H9 (cell line): ENCODE measurements around the gene RPL10A. TPM values are rescaled to one million over a fixed set of nuclear protein-coding genes. Genes with fewer than 3 reads are reported as not detected.

Source experiments
- DNase-seq: peaks from one replicate; pipeline ENCODE4 v3.0.0-alpha.2; 2017
- H2AFZ ChIP-seq: one replicate; pipeline ENCODE4 v1.6.1; 2013; ENCODE audit warnings: mild to moderate bottlenecking, low read length, control low read depth, moderate library complexity
- H2AK5ac ChIP-seq: 2 replicates; pipeline ENCODE4 v1.6.1; 2013; ENCODE audit warnings: low read length, control low read depth, mixed read lengths; ENCODE audit not compliant: insufficient read length
- H2BK120ac ChIP-seq: one replicate; pipeline ENCODE4 v1.6.1; 2013; ENCODE audit warnings: low read depth, mild to moderate bottlenecking, low read length, control low read depth, inconsistent platforms; ENCODE audit not compliant: poor library complexity, severe bottlenecking
- H2BK12ac ChIP-seq: 2 replicates; pipeline ENCODE4 v1.6.1; 2013; ENCODE audit warnings: low read length, control low read depth, mixed read lengths, low read depth; ENCODE audit not compliant: insufficient read length
- H2BK15ac ChIP-seq: 2 replicates; pipeline ENCODE4 v1.6.1; 2013; ENCODE audit warnings: low read depth, low read length, control low read depth
- H2BK20ac ChIP-seq: one replicate; pipeline ENCODE4 v1.6.1; 2013; ENCODE audit warnings: low read depth, mild to moderate bottlenecking, low read length, control low read depth, inconsistent platforms; ENCODE audit not compliant: poor library complexity, severe bottlenecking
- H2BK5ac ChIP-seq: 2 replicates; pipeline ENCODE4 v1.6.1; 2013; ENCODE audit warnings: low read length, control low read depth, mixed read lengths; ENCODE audit not compliant: insufficient read length
- H3K14ac ChIP-seq: 2 replicates; pipeline ENCODE4 v1.6.1; 2013; ENCODE audit warnings: low read length, control low read depth; ENCODE audit not compliant: insufficient read depth
- H3K18ac ChIP-seq: 2 replicates; pipeline ENCODE4 v1.6.1; 2013; ENCODE audit warnings: low read depth, mild to moderate bottlenecking, mixed read lengths, low read length, control low read depth; ENCODE audit not compliant: insufficient read length
- H3K23ac ChIP-seq: 2 replicates; pipeline ENCODE4 v1.6.1; 2013; ENCODE audit warnings: low read length, control low read depth, mixed read lengths, low read depth; ENCODE audit not compliant: insufficient read length
- H3K23me2 ChIP-seq: 2 replicates; pipeline ENCODE4 v1.6.1; 2013; ENCODE audit warnings: low read depth, mild to moderate bottlenecking, mixed read lengths, low read length, control low read depth; ENCODE audit not compliant: insufficient read length, poor library complexity, severe bottlenecking
- H3K27ac ChIP-seq: 2 replicates; pipeline ENCODE4 v1.5.1; 2013; ENCODE audit warnings: low read length, control low read depth, mixed read lengths, low read depth; ENCODE audit not compliant: insufficient read length
- H3K27me3 ChIP-seq: 2 replicates; pipeline ENCODE4 v1.6.1; 2013; ENCODE audit warnings: low read length, control low read depth, inconsistent platforms; ENCODE audit not compliant: insufficient read depth
- H3K4ac ChIP-seq: 2 replicates; pipeline ENCODE4 v1.6.1; 2013; ENCODE audit warnings: low read depth, mild to moderate bottlenecking, control low read depth, inconsistent platforms, low read length, moderate library complexity
- H3K4me1 ChIP-seq: 2 replicates; pipeline ENCODE4 v1.6.1; 2013; ENCODE audit warnings: low read length, control low read depth, inconsistent platforms; ENCODE audit not compliant: insufficient read depth
- H3K4me2 ChIP-seq: 2 replicates; pipeline ENCODE4 v1.6.1; 2013; ENCODE audit warnings: low read length, control low read depth, mixed read lengths; ENCODE audit not compliant: insufficient read length, insufficient read depth
- H3K56ac ChIP-seq: 2 replicates; pipeline ENCODE4 v1.6.1; 2013; ENCODE audit warnings: low read depth, mild to moderate bottlenecking, mixed read lengths, low read length, control low read depth; ENCODE audit not compliant: insufficient read length
- H3K79me1 ChIP-seq: 2 replicates; pipeline ENCODE4 v1.6.1; 2013; ENCODE audit warnings: low read depth, mild to moderate bottlenecking, moderate library complexity, low read length, control low read depth, inconsistent platforms; ENCODE audit not compliant: insufficient read depth, poor library complexity, severe bottlenecking
- H3K79me2 ChIP-seq: 2 replicates; pipeline ENCODE4 v1.6.1; 2013; ENCODE audit warnings: low read length, control low read depth, inconsistent platforms; ENCODE audit not compliant: insufficient read depth
- H3K9ac ChIP-seq: 2 replicates; pipeline ENCODE4 v1.6.1; 2013; ENCODE audit warnings: low read length, control low read depth, mixed read lengths; ENCODE audit not compliant: insufficient read length; ENCODE audit errors: extremely low read depth
- H3K9me3 ChIP-seq: one replicate; pipeline ENCODE4 v1.6.1; 2013; ENCODE audit warnings: low read depth, low read length, inconsistent platforms; ENCODE audit not compliant: control insufficient read depth
- H3T11ph ChIP-seq: one replicate; pipeline ENCODE4 v1.6.1; 2013; ENCODE audit warnings: mild to moderate bottlenecking, low read length, control low read depth, inconsistent platforms
- H4K20me1 ChIP-seq: one replicate; pipeline ENCODE4 v1.6.1; 2013; ENCODE audit not compliant: control insufficient read depth, insufficient read length, insufficient read depth
- H4K5ac ChIP-seq: 2 replicates; pipeline ENCODE4 v1.6.1; 2013; ENCODE audit warnings: low read depth, mild to moderate bottlenecking, mixed read lengths, low read length, control low read depth; ENCODE audit not compliant: insufficient read length
- H4K8ac ChIP-seq: replicated peaks from 2 replicates; pipeline ENCODE4 v1.6.1; 2013; ENCODE audit warnings: low read length, control low read depth, mixed read lengths, low read depth; ENCODE audit not compliant: insufficient read length
- H4K91ac ChIP-seq: 2 replicates; pipeline ENCODE4 v1.6.1; 2013; ENCODE audit warnings: low read depth, mild to moderate bottlenecking, moderate library complexity, mixed read lengths, low read length, control low read depth; ENCODE audit not compliant: insufficient read length
- H3K27ac Mint-ChIP-seq, 3 experiments: 2 replicates in 2 of 3; 3 replicates in 1 of 3; pipeline ENCODE4 v1.8.0; 2020 to 2021; ENCODE audit warnings: mixed read lengths in 3 of 3, mild to moderate bottlenecking in 1 of 3, moderate library complexity in 1 of 3
- H3K27me3 Mint-ChIP-seq: 2 replicates; pipeline ENCODE4 v1.8.0; 2021; ENCODE audit warnings: low read depth, mild to moderate bottlenecking, moderate library complexity, mixed read lengths
- H3K36me3 Mint-ChIP-seq, 3 experiments: 2 replicates in 2 of 3; 3 replicates in 1 of 3; pipeline ENCODE4 v1.8.0; 2020 to 2021; ENCODE audit warnings: low read depth in 3 of 3, mixed read lengths in 3 of 3; ENCODE audit not compliant: insufficient read depth in 1 of 3
- H3K4me1 Mint-ChIP-seq, 2 experiments: 2 replicates each; pipeline ENCODE4 v1.8.0; 2020; ENCODE audit warnings: mixed read lengths in 2 of 2
- H3K4me3 Mint-ChIP-seq, 2 experiments: 2 replicates in 1 of 2; 3 replicates in 1 of 2; pipeline ENCODE4 v1.8.0; 2020 to 2021; ENCODE audit warnings: mild to moderate bottlenecking in 2 of 2, mixed read lengths in 2 of 2, moderate library complexity in 1 of 2
- H3K9me3 Mint-ChIP-seq, 2 experiments: 2 replicates in 1 of 2; 3 replicates in 1 of 2; pipeline ENCODE4 v1.8.0; 2020; ENCODE audit warnings: mild to moderate bottlenecking in 2 of 2, mixed read lengths in 2 of 2, moderate library complexity in 1 of 2
- WGBS: extraction: QIAGEN DNeasy Blood & Tissue Kit; methylation state at CpG from one replicate; pipeline ENCODE4 v1.1.7; 2013; ENCODE audit warnings: missing lambda C conversion rate, low lambda C conversion rate, mixed read lengths; ENCODE audit not compliant: insufficient read length; ENCODE audit errors: extremely low coverage; 5-methylcytosine and 5-hydroxymethylcytosine counted together
- total RNA-seq: library from RNA; stranded (reverse); gene quantifications from 2 replicates; pipeline ENCODE4 v1.2.1, GENCODE V29; 2021
- TF ChIP-seq, protein P1 (sequence below): fragments of 200-600 bp; sonication (generic); conservative IDR thresholded peaks from 3 replicates; pipeline ENCODE4 v1.8.0; 2021; ENCODE audit warnings: antibody characterized with exemption, mild to moderate bottlenecking

The RPL10A gene
- total RNA-seq, 1 experiment from 2014 or later: 1,830 TPM

- WGBS: no CpG with 5 or more reads among the region's 3 CpGs
- Histone ChIP-seq H2BK20ac (no peak overlapping the region), H4K8ac (no peak overlapping the region), H4K20me1 (no peaks in the 10 kb centered on the region), H3K4me1 (no peaks in the 10 kb centered on the region), H3K27ac (no peak overlapping the region), H3K14ac (no peak overlapping the region), H4K91ac (no peak overlapping the region), H3K23ac (no peak overlapping the region), H3K18ac (no peak overlapping the region), H3T11ph (no peak overlapping the region), H2BK15ac (no peak overlapping the region), H4K5ac (no peak overlapping the region), H2AFZ (no peak overlapping the region), H3K27me3 (no peaks in the 10 kb centered on the region), H2BK12ac (no peak overlapping the region), H3K9me3 (no peaks in the 10 kb centered on the region), H3K79me1 (no peaks in the 10 kb centered on the region), H3K9ac (no peak overlapping the region), H3K4ac (no peak overlapping the region), H3K79me2 (no peaks in the 10 kb centered on the region), H2BK120ac (no peak overlapping the region), H3K56ac (no peak overlapping the region), H2AK5ac (no peak overlapping the region), H3K4me2 (no peak overlapping the region), H3K23me2 (no peaks in the 10 kb centered on the region), H2BK5ac (no peak overlapping the region)
- Mint-ChIP-seq H3K36me3 (no peaks in the 10 kb centered on the region), H3K27ac (no peak overlapping the region), H3K4me1 (peaks cover 0 to 4% of the 10 kb centered on the region in 2 experiments; a peak in 3 of 4 replicates), H3K27me3 (no peaks in the 10 kb centered on the region), H3K9me3 (no peaks in the 10 kb centered on the region), H3K4me3 (no peak overlapping the region)
- TF ChIP-seq, protein P1, sequence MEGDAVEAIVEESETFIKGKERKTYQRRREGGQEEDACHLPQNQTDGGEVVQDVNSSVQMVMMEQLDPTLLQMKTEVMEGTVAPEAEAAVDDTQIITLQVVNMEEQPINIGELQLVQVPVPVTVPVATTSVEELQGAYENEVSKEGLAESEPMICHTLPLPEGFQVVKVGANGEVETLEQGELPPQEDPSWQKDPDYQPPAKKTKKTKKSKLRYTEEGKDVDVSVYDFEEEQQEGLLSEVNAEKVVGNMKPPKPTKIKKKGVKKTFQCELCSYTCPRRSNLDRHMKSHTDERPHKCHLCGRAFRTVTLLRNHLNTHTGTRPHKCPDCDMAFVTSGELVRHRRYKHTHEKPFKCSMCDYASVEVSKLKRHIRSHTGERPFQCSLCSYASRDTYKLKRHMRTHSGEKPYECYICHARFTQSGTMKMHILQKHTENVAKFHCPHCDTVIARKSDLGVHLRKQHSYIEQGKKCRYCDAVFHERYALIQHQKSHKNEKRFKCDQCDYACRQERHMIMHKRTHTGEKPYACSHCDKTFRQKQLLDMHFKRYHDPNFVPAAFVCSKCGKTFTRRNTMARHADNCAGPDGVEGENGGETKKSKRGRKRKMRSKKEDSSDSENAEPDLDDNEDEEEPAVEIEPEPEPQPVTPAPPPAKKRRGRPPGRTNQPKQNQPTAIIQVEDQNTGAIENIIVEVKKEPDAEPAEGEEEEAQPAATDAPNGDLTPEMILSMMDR: no peak
- no peak for DNase-seq
Observed at GRCh38 chr6:35441205-35441604, 27.0 kb upstream of the RPL10A start.
